BLaER1 treated with 17β-estradiol and CSF1 and Interleukin-3, amounts not matched to agents 10 nM and 100 nM (cell line): Measurements from ENCODE around the gene PPP2R3C.
"Not testable (repeated sequence)": the region's sequence is repeated elsewhere in the genome, so short reads cannot be mapped to it uniquely, and the experiment has no call there.

Experiments
- H3K27ac ChIP-seq, 11 experiments: shearing (Covaris generic); formaldehyde crosslinking; 2 replicates each; pipeline ENCODE4 v1.8.1; 2022
- H3K27me3 ChIP-seq, 11 experiments: shearing (Covaris generic); formaldehyde crosslinking; 2 replicates each; pipeline ENCODE4 v1.8.1; 2022
- H3K36me3 ChIP-seq, 11 experiments: shearing (Covaris generic); formaldehyde crosslinking; 2 replicates each; pipeline ENCODE4 v1.8.1; 2022
- H3K4me1 ChIP-seq, 10 experiments: shearing (Covaris generic); formaldehyde crosslinking; 2 replicates each; pipeline ENCODE4 v1.8.1; 2022
- H3K4me2 ChIP-seq, 11 experiments: shearing (Covaris generic); formaldehyde crosslinking; 2 replicates each; pipeline ENCODE4 v1.8.1; 2022
- H3K4me3 ChIP-seq, 10 experiments: shearing (Covaris generic); formaldehyde crosslinking; 2 replicates each; pipeline ENCODE4 v1.8.1; 2022
- H3K9ac ChIP-seq, 11 experiments: shearing (Covaris generic); formaldehyde crosslinking; 2 replicates each; pipeline ENCODE4 v1.8.1; 2022
- H3K9me3 ChIP-seq, 11 experiments: shearing (Covaris generic); formaldehyde crosslinking; replicated peaks in 1 of 11; 2 replicates each; pipeline ENCODE4 v1.8.1; 2022
- H4K20me1 ChIP-seq, 11 experiments: shearing (Covaris generic); formaldehyde crosslinking; 2 replicates each; pipeline ENCODE4 v1.8.1; 2022
- Cebpa-rat ChIP-seq, 11 experiments: shearing (Covaris generic); IDR thresholded peaks; 2 replicates each; pipeline ENCODE4 v1.8.1; 2022

The PPP2R3C gene

DNA sequence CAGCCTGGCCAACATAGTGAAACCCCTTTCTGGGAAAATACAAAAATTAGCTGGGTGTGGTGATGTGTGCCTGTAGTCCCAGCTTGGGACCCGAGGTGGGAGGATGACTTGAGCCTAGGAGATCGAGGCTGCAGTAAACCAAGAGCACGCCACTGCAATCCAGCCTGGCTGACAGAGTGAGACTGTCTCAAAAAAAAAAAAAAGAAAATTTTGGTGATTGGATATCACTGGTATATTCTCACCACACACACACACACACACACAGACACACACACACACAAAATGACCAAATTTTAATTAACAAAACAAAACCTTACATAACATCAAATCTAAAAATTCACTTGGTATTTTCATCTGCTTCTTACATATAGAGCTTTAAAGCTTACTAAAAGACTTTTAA is 79.2 kb downstream of the PPP2R3C start:
- Histone ChIP-seq H3K4me3 (no peak overlapping the region), H3K27me3 (no peaks in the 10 kb centered on the region), H3K9me3 (no peaks in the 10 kb centered on the region), H3K9ac (no peak overlapping the region), H3K27ac (no peak overlapping the region), H3K4me2 (no peak overlapping the region), H4K20me1 (no peaks in the 10 kb centered on the region), H3K36me3 (no peaks in the 10 kb centered on the region), H3K4me1 (peaks cover 9 to 17% (median 15%) of the 10 kb centered on the region in 10 experiments)
- no peak for TF ChIP-seq Cebpa-rat (IDR thresholded peaks at IDR 0.05)

DNA sequence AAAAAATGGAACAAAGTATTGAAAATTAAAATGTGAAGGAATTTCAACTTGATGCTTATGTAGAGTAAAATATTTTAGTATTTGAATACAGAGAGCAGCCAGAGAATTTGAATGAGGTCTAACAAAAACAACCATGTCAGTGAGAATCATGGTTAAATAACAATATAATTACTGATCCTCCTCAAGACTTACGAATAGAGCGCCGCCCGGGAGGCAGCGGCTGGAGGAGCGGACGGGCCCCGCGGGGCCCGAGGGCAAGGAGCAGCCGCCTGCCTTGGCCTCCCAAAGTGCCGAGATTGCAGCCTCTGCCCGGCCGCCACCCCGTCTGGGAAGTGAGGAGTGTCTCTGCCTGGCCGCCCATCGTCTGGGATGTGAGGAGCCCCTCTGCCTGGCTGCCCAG is 83.5 kb downstream of the PPP2R3C start:
- not testable (repeated sequence) for H3K27me3 ChIP-seq, H3K9ac ChIP-seq, H3K27ac ChIP-seq, H3K4me2 ChIP-seq, H3K4me3 ChIP-seq, H4K20me1 ChIP-seq, H3K4me1 ChIP-seq
- Histone ChIP-seq H3K36me3 (peaks cover 13 to 19% (median 18%) of the 10 kb centered on the region in 11 experiments), H3K9me3 (peaks cover 21 to 40% (median 31%) of the 10 kb centered on the region in 11 experiments)
